GDM1 (cell line): ENCODE measurements around the gene TAOK1.

Experiments
- DNase-seq: peaks from one replicate; lab custom pipeline; 2025; lab: John Stamatoyannopoulos, UW

TAOK1 gene

DNA sequence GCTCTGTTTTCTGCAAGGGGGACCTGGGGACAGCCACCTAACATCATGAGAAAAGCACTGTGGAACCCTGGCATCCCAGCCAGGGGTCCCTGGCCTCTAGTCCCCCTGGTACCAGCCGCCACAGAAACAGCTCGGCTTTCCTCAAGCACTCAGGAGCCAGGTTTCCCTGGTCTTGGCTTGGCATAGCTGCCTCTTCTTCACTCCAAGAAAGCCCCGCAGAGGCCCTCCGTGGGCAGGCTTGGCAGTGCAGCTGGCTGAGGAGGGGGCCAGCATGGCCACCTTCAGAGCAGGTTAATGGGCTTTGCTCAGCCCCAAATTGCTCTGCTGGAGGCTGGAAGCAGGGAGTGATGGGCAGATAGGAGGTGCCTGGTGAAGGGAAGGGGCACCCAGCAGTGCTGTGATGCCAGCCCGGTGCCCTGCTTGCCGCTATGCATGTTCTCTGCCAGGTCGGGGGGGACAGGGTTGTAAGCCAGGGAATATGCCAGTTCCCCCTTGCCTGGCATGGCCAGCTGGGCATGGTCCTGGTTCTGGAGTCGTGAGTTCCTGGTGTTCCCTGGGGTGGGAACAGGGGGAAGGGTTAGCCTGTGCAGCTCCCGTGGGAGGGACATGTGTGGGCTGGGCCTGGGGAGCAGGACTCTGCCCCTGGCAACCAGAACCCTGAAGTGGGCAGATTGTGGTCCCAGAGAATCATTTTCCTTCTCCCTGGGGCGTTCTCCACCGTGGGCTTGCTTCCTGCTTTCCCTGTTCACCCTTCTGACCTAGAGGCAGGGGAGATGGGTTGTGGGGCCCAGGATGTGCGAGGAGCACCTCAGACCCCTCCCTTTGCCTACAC is 206.0 kb downstream of the TAOK1 start:
- no peak for DNase-seq

GRCh38 chr17:29596811-29597210 is 206.6 kb downstream of the TAOK1 start:
- DNase-seq, result no peak

DNA sequence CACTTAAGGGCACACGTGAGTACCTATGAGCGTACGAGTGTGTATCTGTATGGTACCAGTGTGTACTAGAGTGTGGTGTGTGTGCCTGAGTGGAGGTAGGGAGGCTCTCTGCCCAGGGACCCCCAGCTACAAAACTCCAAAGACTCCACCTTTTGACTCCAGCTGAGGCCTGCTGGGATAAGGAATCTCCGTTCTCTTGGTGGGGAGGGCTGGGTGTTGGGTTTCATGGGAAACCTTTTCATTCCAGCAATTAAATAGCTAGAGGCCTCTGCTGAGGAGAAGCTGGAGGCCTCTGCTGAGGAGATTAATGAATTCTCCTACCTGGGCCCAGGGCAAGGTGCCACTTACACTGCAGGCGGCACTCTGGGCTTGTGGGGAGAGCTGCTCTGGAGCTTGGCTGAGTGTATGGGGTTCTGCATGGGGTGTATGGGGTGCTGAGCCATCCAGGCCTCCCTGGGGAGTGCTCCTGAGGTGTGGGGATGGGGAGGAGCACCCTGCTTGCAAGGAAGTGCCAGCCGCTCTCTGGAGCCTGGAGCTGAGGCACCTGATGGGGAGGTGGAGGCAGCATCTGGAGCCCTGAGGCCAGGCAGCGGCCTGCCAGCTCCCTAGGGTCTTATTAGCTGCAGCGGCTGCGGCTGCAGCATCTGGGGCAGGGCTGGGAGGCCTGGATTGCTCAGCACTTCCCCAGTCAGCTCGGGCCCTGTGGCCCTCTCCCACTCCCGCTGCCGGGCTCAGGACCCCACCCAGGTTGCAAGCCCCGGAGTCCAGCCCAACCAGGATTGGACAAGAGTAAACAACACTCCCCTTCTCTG is 207.4 kb downstream of the TAOK1 start:
- no peak for DNase-seq
